HS-5 (cell line): Measurements from ENCODE around the gene IL1F10.

Experiments
- DNase-seq: peaks from one replicate; pipeline ENCODE4 v3.0.0-alpha.2; 2012; ENCODE audit warnings: low read depth

The IL1F10 gene

DNA sequence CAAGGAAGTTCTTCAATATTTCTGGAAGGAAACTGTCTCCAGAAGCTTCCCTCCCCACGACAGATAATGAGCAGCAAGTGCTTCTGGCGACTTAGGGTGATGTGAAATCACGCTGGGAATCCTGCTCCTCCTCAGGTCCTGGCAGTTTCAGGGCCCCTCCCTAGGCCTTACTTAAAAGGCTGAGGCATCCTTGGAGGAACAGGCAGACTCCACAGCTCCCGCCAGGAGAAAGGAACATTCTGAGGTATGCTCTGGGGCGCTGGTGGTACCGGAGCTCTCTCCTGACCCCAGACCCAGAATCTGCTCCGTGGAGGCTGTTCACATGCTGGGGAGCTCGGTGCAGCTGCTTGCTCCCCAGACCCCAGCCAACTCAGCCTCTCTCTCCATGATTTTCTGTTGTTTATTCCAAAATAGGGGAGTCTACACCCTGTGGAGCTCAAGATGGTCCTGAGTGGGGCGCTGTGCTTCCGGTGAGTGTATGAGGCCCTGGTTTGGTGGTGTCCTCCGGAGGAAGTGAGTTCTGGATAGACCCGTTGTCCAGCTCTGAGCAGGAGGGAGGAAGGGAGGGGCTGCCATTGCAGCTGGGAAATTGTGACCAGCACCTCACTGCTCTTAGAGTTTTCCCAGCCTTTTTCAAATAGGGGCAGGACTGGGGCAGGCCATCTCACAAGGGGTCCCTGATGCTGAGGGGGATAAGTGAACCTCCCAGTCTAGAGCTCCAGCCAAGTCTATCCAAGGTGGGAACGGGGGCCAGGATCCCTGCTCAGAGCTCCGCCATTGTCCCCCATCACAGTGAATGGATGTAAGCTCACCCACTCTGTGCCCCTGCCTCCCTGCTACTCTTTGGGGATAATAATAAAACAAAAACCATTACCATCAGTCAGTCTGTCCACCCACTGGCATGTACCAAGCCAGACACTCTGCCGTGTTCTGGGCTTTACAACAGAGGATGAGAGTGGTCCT lies 8.5 kb upstream of the IL1F10 start, which contains the start of gene IL36RN:
Gene IL36RN, plus strand, starts transcription at position 201 of the 963 bp plus-strand sequence. Its CDS starts 241 bp downstream, at position 442.
- DNase-seq: no peak

DNA sequence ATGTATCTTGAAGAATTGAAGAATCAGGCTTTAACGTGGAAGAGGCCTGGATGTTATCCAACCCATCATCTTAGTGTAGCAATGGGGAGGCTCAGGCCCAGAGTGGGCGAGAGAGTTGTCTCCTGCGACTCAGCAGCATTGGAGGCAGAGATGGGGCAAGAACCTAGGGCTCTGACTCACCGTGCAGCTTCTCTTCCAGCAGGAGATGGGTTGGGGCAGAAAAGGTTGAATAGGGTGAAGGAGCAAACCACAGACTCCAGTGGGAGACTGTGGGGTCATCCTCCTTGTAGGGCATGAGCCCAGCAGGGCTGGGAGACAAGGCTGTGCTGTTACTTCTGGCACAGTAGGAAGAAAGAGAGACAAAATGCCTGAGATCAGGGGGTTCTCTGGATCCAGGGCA lies 7.4 kb upstream of the IL1F10 start:
- DNase-seq: no peak

DNA sequence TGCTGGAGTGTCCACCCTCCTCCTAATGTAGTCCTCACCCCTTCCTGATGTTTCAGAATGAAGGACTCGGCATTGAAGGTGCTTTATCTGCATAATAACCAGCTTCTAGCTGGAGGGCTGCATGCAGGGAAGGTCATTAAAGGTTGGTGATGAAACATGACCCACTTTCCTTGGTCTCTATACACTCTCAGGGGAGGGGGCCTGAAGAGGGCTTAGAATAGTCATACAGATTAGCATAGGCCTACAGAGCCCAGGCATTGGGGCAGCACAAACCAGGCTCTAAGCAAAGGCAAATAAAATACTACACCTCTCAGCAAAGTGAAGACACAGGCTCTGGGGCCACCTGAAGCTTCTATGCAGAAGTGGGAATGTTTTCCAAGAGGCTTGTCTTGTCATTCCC lies 7.0 kb upstream of the IL1F10 start:
- no peak for DNase-seq

DNA sequence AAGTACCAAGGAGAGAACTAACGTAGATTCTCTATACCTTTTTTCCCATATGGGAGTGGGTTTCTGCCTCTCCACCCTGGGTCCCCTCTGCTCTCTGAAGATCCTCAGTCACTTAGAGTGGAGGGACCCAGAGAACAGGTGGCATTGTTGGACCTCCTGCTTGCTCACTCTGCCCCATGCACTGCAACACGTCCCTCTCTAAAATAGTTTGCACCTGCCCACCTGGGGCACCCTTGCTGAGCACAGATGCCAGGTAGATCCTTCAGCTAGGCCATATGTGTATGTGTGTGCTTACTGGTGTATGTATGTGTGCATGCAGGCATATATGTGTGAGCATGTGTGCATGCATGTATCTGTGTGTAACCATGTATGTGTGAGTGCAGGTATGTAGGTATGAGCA lies 6.5 kb upstream of the IL1F10 start:
- no peak for DNase-seq

DNA sequence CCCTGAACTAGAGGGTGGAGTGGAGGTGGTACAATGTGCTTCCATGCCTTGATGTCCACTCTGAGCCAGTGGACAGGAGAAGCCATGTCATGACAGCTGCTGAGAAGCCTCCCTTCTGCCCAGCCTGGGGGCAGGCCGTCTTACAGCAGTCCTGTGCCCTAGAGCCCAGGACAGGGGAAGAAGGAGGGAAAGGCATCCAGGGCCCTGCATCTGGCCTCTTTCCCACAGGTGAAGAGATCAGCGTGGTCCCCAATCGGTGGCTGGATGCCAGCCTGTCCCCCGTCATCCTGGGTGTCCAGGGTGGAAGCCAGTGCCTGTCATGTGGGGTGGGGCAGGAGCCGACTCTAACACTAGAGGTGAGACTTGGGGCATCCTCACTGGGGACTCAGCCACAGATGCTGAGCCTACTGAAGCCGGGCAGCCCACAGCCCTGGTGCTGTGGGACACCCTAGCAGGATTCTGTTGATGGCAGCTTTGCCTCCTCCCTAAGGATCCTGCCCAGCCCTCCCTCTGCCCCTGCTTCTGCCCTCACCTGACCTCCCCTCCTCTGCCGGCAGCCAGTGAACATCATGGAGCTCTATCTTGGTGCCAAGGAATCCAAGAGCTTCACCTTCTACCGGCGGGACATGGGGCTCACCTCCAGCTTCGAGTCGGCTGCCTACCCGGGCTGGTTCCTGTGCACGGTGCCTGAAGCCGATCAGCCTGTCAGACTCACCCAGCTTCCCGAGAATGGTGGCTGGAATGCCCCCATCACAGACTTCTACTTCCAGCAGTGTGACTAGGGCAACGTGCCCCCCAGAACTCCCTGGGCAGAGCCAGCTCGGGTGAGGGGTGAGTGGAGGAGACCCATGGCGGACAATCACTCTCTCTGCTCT lies 5.6 kb upstream of the IL1F10 start:
- no peak for DNase-seq

DNA sequence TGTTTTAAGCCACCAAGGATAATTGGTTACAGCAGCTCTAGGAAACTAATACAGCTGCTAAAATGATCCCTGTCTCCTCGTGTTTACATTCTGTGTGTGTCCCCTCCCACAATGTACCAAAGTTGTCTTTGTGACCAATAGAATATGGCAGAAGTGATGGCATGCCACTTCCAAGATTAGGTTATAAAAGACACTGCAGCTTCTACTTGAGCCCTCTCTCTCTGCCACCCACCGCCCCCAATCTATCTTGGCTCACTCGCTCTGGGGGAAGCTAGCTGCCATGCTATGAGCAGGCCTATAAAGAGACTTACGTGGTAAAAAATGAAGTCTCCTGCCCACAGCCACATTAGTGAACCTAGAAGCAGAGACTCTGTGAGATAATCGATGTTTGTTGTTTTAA lies 3.5 kb upstream of the IL1F10 start:
- no peak for DNase-seq

DNA sequence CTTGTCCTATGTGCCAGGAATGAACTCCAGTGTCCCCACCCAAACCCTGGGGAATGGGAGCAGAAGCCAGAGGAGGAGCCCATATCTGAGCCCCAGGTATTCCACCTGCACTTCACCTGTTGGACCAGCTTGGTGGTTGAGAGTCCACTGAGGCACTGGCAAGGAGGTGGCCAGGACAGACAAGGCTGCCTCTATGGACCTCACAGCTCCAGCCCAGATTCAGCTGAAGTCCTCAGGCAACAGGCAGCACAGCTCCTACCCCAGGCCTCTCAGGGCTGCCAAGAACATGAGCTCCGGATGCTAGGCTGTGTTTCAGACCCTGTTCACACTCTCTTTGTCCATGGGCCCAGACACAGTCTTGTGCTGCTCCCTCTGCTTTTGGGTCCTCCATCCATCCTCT lies 2.9 kb upstream of the IL1F10 start:
- DNase-seq: no peak

DNA sequence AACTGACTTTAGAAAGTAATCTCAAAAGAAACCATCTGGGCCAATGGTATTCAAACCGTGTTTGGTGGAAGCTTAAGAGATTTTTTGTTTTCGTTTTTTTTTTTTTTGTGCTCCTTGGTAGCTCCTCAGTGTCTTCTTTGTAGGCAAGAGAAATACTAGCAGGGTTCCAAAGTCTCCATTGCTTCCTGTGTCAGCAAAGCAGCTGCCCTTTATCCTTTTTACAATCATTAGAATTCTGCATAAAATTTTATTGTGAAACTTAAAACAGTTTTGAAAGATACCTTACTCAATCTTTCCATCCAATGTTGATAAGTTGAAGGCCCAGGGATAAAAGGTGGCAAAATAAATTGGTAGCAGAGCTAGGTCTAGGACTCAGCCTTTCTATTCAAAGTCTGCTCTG lies 479 bp downstream of the IL1F10 start:
- DNase-seq: no peak

DNA sequence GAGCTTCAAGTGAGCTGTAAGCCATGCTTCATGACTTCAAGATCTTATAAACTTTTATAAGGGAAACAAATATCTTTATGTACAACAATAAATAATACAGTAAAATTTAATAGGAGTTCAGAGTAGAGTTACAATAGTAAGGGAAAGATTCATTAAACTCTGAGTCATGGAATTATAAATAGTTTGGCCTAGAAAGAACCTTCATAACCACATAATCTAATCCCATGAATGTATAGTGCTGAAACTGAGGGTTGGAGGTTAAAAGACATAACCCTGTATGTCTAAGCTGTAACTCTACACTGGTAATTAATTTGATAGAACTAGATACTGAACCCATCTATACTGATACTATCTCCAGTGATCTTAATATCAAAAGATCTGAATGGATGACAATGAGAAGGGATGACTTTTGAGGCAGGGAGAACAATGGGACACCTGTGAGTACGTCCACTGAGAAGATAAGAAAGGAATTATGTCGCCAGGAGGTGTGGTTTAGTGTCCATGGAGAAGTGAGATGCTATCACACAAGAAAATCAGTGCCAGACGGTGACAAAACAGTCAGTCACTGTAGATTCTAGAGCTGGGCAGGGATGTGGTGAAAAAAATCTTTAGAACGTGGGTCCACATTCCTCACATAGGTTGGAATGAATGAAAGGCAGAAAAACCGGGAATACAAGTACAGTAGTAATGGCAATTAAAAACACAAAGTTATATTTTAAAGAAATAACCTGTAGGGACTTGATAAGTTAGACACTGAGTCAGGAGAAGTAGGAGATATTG lies 1.1 kb downstream of the IL1F10 start:
- DNase-seq: no peak

DNA sequence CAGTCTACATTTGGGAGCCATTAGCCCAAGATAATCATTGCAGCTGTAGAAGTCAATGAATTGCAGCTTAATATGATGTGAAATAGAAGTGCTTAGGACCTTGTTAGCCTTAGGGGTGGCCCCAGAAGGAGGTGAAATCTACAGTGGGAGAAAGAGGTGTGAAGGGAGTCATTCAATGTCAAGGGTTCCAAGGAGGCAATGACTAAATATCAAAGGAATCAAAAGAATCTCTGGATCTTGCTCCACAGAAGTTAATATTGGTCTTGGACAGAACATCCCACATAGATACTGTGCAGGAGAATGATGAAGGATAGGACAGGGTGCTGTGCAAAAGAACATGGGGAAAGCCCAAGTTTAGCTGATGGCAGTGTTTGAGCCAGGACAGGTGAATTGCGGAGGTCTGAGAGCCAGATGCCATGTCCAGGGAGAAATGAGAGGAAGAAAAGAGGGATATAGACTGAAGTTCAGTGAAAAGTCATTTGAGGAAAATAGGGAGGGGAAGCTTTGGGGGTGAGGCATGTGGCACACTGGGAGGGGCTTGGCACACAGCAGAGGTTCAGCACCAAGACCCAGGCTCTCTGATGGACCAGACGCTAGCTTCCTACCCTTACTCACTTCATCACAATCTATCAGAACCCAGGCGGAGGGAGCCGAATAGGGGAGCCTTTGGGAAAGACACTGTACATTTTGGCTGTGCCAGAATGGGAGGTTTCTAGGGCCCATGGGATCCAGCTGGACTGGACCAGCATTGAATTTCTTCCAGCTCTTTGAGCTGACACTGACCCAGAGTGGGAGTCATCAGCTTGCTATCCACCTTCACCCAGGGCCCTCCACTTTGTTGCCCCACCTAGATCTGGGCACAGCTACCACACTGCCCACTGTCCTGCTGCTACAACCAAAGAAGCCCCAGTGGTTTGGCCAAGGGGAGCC lies 2.2 kb downstream of the IL1F10 start:
- DNase-seq: no peak

DNA sequence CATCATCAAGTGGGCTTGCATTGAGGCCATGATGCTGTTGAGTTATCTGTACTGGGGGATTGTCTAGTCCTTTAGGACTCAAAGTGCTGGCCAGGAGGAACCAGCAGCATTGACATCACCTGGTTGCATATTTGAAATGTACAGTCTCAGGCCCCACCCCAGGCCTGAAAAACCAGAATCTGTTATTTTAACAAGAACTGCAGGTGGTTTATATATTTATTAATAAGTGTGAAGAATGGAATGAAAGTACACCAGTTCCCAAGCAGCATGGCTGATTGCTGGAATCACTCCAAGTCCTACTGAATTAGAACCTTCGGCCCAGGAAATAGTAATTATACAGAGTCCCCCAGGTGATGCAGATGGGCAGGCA lies 2.8 kb downstream of the IL1F10 start:
- DNase-seq: no peak

DNA sequence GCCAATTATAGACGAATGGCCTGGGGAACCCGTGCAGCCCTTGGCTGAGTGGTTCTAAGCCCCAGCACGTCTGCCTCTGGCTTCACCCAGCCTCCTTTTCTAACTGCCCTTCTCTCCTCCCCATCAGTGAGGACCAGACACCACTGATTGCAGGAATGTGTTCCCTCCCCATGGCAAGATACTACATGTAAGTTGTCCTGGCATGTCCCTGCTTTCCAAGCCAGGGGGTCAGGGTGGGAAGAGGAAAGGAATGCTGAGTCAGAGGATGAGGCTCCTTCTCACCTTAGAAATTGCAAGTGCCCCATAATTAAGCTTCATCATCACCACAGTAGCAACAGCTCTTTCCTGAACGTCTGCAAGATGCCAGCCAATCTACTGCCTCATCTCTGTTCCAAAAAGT lies 4.8 kb downstream of the IL1F10 start:
- DNase-seq: no peak

DNA sequence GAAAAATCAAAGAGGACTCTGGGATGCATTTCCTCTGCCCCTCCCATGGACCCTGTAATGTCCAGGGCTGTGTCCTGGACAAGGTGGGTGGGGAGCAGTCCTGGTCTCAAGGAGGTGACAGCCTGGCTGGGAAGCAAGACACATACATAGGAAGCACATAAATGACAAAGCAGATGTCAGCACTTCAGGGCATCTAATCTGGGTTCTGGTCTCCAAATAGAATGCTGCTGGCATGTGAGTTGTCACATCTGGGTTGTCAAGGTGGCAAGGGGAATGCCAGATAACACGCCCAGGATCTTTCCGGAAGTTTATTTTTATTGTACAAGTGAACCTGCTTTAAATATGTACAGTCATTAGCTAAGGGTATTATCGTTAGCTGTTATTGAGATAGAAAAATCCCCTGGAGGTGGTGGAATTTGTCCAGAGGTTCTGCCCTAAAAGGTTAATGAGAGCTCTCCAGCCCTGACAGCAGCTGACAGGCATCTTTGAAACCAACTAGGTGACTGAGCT lies 5.6 kb downstream of the IL1F10 start:
- no peak for DNase-seq

DNA sequence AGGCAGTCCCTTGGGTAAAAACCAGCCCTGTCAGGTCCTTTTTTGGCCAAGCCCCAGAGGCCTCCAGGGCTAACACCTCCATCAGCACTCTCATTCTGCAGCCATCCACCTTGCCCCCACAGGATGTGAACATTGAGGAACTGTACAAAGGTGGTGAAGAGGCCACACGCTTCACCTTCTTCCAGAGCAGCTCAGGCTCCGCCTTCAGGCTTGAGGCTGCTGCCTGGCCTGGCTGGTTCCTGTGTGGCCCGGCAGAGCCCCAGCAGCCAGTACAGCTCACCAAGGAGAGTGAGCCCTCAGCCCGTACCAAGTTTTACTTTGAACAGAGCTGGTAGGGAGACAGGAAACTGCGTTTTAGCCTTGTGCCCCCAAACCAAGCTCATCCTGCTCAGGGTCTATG lies 7.3 kb downstream of the IL1F10 start:
- DNase-seq: no peak

DNA sequence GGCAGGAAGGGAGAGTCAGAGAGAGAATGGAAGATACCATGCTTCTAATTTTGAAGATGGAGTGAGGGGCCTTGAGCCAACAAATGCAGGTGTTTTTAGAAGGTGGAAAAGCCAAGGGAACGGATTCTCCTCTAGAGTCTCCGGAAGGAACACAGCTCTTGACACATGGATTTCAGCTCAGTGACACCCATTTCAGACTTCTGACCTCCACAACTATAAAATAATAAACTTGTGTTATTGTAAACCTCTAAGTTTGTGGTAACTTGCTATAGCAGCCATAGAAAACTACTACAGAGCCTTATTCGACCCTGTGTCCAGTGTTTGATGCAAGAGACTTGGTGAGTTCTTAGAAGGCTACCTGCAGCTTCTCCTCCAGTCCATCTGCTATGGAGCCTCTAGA lies 7.8 kb downstream of the IL1F10 start:
- DNase-seq: no peak

DNA sequence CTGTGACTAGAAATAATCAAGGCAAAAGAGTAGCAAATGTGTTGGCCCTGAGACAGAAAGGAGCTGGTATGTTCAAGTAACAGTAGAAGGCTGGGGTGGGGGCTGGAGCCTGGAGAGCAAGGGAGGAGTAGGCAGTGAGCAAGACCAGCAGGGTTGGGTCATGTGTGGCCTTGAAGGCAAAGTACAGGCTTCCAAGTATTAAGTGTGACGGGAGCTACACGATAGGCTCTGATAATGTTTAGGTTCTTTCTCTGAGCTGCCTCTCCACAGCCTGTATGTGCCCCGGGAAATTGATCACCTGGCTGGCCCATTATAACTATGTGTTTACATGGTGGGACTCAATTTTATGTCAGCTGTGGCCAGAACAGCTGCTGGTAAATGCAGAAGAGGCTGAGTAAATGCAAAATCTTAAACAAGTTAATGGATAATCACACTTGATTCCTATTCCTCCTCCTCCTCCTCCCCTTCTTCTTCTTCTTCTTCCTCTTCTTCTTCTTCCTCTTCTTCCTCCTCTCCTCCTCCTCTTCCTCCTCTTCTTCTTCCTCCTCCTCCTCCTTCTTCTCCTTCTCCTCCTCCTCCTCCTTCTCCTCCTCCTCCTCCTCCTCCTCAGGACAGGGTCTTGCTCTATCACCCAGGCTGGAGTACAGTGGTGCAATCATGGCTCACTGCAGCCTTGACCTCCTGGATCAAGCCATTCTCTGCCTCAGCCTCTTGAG lies 9.3 kb downstream of the IL1F10 start:
- no peak for DNase-seq

DNA sequence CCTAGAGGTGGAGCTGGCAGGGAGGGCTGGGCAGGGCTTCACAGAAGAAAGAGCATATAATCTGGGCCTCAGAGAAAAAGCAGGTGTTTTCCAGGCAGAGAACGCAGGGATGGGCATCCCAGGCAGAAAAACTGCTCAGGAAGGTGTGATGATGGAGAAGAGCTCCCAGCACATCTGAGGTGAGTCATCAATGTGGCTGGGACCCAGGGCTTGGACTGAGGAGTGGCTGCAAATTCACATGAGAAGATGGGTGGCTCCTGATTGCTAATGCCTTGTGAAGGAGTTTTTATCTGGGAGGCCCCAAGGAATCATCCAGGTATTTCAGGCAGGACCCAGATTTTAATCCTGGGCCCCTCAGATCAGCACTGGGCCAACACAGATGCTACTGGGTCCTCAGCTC lies 10.2 kb downstream of the IL1F10 start:
- no peak for DNase-seq

DNA sequence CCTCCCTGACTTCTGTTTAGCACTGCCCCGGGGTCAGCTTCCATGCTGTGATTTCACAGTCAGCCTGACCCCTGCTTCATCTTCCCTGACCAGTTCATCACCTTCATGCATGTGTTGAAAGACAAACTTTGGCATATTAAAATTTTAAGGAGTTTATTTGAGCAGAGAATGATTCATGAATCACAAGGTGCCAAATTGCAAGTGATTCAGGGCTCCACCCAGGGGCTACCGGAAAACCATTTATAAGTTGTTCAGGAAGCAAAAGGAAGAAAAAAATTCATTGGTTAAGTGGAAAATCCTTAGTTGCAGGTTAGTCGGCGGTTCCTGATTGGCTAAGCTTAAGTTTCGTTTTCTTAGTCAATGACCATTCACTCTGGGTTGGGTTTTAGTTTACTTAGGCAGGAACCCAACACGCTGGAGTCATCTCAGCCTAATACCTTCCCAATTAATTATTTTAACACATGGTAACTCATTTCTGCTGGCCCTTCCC lies 10.6 kb downstream of the IL1F10 start:
- DNase-seq: no peak

DNA sequence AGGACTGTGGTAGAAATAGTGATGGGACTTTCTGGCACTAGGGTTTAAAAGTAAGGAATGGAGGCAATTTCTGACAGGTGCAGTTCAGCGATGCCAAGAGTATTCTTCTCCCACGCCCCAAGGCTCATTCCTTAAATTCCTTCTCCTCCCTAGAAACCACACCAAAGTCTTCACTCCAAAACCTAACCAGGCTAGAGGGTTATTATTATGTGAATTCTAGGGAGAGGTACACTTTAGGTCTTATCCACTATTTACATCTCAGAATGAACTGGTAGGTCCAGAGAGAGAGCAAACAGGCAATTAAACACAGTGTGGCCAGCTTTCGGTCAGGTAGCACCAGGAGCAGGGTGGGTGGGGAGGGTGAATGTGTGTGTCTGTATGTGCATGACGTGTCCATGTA lies 11.4 kb downstream of the IL1F10 start:
- no peak for DNase-seq

DNA sequence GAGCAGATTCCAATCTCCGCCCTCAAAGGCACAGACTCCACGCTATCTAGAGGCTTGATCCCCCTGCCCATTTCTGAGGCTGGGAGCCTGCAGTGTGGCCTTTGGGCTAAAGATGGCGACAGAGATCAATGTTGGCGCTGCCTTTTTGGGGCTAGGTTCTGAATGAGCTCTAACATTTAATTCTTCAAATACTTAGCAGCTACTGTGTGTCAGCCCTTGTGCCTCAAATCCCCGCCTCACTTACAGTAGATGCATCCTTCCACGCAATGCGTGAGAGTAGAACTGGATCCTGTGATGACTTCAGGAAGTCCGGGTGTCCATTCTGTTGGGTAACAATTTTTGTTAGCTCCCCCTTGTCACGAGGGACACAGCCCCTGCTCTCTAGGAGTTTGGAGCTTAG lies 12.4 kb downstream of the IL1F10 start:
- no peak for DNase-seq
